ENCODE results near the gene SCN2B. TPM values are rescaled to one million over a fixed set of nuclear protein-coding genes. Genes with fewer than 3 reads are reported as not detected.
A peak's percentile ranks its signal among the peaks of the same experiment; 100 is the strongest.

Gene SCN2B
- total and polyA plus RNA-seq, 2 of the 13 experiments (the other 11 are each of a cell fraction or from before 2014, with no cell fraction given) = 0.01 to 0.02 TPM

DNA sequence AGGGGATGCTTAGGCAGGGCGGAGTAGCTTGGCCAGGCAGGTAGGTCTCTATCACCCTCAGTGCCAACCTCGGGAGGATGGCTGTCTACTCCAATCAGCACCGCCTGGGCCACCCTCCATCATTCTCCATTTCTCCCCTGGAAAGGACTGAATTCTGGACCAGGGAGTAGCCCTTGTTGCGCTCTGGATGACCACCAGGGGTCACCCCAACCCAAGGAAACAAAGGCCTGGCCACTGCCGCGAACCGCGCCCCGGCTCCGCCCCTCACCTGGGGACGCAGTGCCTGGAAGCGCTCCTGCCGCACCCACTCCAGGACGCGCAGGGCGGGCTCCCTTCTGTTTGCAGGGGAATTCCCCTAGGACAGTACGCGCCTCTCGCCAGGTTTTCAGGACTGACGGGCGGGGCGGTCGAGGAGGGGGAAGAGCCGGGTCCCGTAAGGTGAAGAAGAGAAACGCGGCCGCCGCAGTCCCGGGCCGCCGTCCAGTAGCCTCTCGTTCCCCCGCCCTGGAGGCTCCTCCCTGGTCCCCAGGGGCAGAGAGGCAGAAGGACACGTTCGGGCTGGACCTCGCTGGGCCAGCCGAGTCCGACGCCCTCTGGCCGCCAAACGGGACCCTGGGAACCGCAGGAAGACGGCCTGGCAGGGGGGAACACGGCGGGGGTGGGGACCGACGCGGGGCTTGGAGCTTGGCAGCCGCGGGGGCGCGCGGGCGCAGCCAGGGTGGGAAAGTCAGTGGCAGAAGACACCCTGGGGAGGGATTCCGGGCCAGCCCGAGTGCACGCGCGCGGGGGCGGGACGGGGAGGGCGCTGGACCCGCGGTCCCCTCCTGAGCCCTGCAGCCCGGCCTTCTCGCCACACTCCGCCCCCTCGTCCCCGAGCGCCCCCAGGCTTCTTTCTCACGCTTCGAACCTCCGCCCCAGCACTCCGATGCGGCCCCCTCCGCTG is 30.9 kb downstream of the SCN2B start (continued):
- TF ChIP-seq, protein P1, sequence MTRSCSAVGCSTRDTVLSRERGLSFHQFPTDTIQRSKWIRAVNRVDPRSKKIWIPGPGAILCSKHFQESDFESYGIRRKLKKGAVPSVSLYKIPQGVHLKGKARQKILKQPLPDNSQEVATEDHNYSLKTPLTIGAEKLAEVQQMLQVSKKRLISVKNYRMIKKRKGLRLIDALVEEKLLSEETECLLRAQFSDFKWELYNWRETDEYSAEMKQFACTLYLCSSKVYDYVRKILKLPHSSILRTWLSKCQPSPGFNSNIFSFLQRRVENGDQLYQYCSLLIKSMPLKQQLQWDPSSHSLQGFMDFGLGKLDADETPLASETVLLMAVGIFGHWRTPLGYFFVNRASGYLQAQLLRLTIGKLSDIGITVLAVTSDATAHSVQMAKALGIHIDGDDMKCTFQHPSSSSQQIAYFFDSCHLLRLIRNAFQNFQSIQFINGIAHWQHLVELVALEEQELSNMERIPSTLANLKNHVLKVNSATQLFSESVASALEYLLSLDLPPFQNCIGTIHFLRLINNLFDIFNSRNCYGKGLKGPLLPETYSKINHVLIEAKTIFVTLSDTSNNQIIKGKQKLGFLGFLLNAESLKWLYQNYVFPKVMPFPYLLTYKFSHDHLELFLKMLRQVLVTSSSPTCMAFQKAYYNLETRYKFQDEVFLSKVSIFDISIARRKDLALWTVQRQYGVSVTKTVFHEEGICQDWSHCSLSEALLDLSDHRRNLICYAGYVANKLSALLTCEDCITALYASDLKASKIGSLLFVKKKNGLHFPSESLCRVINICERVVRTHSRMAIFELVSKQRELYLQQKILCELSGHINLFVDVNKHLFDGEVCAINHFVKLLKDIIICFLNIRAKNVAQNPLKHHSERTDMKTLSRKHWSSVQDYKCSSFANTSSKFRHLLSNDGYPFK (CRISPR knock-in tag; IDR thresholded peaks at IDR 0.05; ENCODE audit: borderline replicate concordance) = peak; percentile 29; the same call in 1 of the 2 replicates
- TF ChIP-seq, protein P2, sequence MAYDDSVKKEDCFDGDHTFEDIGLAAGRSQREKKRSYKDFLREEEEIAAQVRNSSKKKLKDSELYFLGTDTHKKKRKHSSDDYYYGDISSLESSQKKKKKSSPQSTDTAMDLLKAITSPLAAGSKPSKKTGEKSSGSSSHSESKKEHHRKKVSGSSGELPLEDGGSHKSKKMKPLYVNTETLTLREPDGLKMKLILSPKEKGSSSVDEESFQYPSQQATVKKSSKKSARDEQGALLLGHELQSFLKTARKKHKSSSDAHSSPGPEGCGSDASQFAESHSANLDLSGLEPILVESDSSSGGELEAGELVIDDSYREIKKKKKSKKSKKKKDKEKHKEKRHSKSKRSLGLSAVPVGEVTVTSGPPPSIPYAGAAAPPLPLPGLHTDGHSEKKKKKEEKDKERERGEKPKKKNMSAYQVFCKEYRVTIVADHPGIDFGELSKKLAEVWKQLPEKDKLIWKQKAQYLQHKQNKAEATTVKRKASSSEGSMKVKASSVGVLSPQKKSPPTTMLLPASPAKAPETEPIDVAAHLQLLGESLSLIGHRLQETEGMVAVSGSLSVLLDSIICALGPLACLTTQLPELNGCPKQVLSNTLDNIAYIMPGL (CRISPR knock-in tag; IDR thresholded peaks at IDR 0.05; ENCODE audit: borderline replicate concordance in 1 of 2, low read depth in 1 of 2) = peak; percentile 67 to 92; a peak in 3 of 4 replicates
- TF ChIP-seq SAFB2 (CRISPR knock-in tag; IDR thresholded peaks at IDR 0.05; ENCODE audit: borderline replicate concordance, low read depth) (peak; percentile 81), BRCA1 (CRISPR knock-in tag; IDR thresholded peaks at IDR 0.05) (no peak), ZC3H13 (CRISPR knock-in tag; IDR thresholded peaks at IDR 0.05) (no peak), ZNF431 (CRISPR knock-in tag; IDR thresholded peaks at IDR 0.05; ENCODE audit: borderline replicate concordance, low read depth) (no peak), SP4 (CRISPR knock-in tag; IDR thresholded peaks at IDR 0.05) (peak; percentile 62), KDM1A (CRISPR knock-in tag; IDR thresholded peaks at IDR 0.05) (no peak), KDM4B (CRISPR knock-in tag; IDR thresholded peaks at IDR 0.05) (no peak), NCOA5 (CRISPR knock-in tag; IDR thresholded peaks at IDR 0.05) (no peak), ZNF572 (CRISPR knock-in tag; IDR thresholded peaks at IDR 0.05) (peak; percentile 91; the same call in 1 of the 2 replicates), ERF (CRISPR knock-in tag; IDR thresholded peaks at IDR 0.05) (peak; percentile 68; the same call in 1 of the 2 replicates)
- TF ChIP-seq, protein P3, sequence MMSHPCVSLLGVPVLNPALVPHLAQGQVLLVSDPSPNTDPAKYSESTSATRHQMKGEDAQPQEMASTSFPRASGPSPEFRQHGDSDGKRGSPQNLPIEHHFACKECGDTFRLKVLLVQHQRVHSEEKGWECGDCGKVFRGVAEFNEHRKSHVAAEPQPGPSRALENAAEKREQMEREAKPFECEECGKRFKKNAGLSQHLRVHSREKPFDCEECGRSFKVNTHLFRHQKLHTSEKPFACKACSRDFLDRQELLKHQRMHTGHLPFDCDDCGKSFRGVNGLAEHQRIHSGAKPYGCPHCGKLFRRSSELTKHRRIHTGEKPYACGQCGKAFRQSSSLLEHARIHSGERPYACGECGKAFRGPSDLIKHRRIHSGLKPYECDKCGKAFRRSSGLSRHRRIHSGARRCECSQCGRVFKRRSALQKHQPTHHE (CRISPR knock-in tag; IDR thresholded peaks at IDR 0.05; ENCODE audit: borderline replicate concordance) = no peak
- TF ChIP-seq, protein P4, sequence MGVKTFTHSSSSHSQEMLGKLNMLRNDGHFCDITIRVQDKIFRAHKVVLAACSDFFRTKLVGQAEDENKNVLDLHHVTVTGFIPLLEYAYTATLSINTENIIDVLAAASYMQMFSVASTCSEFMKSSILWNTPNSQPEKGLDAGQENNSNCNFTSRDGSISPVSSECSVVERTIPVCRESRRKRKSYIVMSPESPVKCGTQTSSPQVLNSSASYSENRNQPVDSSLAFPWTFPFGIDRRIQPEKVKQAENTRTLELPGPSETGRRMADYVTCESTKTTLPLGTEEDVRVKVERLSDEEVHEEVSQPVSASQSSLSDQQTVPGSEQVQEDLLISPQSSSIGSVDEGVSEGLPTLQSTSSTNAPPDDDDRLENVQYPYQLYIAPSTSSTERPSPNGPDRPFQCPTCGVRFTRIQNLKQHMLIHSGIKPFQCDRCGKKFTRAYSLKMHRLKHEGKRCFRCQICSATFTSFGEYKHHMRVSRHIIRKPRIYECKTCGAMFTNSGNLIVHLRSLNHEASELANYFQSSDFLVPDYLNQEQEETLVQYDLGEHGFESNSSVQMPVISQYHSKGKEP (CRISPR knock-in tag; IDR thresholded peaks at IDR 0.05) = no peak
- TF ChIP-seq, protein P5, sequence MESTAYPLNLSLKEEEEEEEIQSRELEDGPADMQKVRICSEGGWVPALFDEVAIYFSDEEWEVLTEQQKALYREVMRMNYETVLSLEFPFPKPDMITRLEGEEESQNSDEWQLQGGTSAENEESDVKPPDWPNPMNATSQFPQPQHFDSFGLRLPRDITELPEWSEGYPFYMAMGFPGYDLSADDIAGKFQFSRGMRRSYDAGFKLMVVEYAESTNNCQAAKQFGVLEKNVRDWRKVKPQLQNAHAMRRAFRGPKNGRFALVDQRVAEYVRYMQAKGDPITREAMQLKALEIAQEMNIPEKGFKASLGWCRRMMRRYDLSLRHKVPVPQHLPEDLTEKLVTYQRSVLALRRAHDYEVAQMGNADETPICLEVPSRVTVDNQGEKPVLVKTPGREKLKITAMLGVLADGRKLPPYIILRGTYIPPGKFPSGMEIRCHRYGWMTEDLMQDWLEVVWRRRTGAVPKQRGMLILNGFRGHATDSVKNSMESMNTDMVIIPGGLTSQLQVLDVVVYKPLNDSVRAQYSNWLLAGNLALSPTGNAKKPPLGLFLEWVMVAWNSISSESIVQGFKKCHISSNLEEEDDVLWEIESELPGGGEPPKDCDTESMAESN (CRISPR knock-in tag; conservative IDR thresholded peaks at IDR 0.05) = no peak
- TF ChIP-seq, protein P6, sequence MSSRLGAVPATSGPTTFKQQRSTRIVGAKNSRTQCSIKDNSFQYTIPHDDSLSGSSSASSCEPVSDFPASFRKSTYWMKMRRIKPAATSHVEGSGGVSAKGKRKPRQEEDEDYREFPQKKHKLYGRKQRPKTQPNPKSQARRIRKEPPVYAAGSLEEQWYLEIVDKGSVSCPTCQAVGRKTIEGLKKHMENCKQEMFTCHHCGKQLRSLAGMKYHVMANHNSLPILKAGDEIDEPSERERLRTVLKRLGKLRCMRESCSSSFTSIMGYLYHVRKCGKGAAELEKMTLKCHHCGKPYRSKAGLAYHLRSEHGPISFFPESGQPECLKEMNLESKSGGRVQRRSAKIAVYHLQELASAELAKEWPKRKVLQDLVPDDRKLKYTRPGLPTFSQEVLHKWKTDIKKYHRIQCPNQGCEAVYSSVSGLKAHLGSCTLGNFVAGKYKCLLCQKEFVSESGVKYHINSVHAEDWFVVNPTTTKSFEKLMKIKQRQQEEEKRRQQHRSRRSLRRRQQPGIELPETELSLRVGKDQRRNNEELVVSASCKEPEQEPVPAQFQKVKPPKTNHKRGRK (CRISPR knock-in tag; IDR thresholded peaks at IDR 0.05) = 0 out of 2 replicates have a peak, but pooled peaks have one; percentile 15
